Endothelial cell of umbilical vein (primary cell): ENCODE data around the gene DCUN1D4. TPM values are rescaled to one million over a fixed set of nuclear protein-coding genes. Genes with fewer than 3 reads are reported as not detected.
A peak's percentile ranks its signal among the peaks of the same experiment; 100 is the strongest.

Experiments used
- BruUV-seq: library from RNA; stranded (reverse); fragments of 400-500 nt; replicated peaks from 2 replicates; lab custom pipeline; 2021; lab: Mats Ljungman, UMichigan
- CTCF ChIA-PET: fragments of 300-600, 350-600 bp; sonication (Branson Sonifier 250); formaldehyde crosslinking; loops from one replicate; lab custom pipeline; 2021; ENCODE audit warnings: antibody characterized with exemption, inconsistent platforms; lab: Charles Lee
- POLR2A ChIA-PET: fragments of 300-600, 350-600 bp; sonication (Branson Sonifier 250); formaldehyde crosslinking; loops from one replicate; lab custom pipeline; 2021; ENCODE audit warnings: antibody characterized with exemption, inconsistent platforms; lab: Charles Lee
- DNase-seq: peaks from one replicate; pipeline ENCODE4 v3.0.0-alpha.2; 2011; ENCODE audit warnings: low read depth, low spot score
- FAIRE-seq: peaks from 2 replicates; lab custom pipeline; 2011; peaks lifted over from hg19 to GRCh38; lab: Jason Lieb, UNC
- H2AFZ ChIP-seq: 2 replicates; pipeline ENCODE4 v1.6.0; 2012; ENCODE audit warnings: low read depth, low read length, control low read depth, inconsistent platforms
- H3K27ac ChIP-seq: 2 replicates; pipeline ENCODE4 v1.5.1; 2011; ENCODE audit warnings: low read depth, mild to moderate bottlenecking, control low read depth, low read length, moderate library complexity; ENCODE audit not compliant: insufficient read depth
- H3K27me3 ChIP-seq, 2 experiments: 2 replicates each; pipeline versions ENCODE4 v1.6.0 to v1.6.1; 2011; ENCODE audit warnings: low read length in 2 of 2, mixed read lengths in 1 of 2; ENCODE audit not compliant: control insufficient read depth in 2 of 2, insufficient read depth in 2 of 2
- H3K36me3 ChIP-seq, 2 experiments: 2 replicates in 1 of 2; 3 replicates in 1 of 2; pipeline ENCODE4 v1.5.1; 2011; ENCODE audit warnings: low read length in 2 of 2, mild to moderate bottlenecking in 1 of 2, moderate library complexity in 1 of 2; ENCODE audit not compliant: control insufficient read depth in 2 of 2, insufficient read depth in 2 of 2; ENCODE audit errors: extremely low read depth in 1 of 2
- H3K4me1 ChIP-seq: 3 replicates; pipeline ENCODE4 v1.5.1; 2011; ENCODE audit warnings: mild to moderate bottlenecking, low read length; ENCODE audit not compliant: control insufficient read depth, insufficient read depth; ENCODE audit errors: extremely low read depth
- H3K4me2 ChIP-seq: 2 replicates; pipeline ENCODE4 v1.6.1; 2011; ENCODE audit warnings: low read length, control low read depth, mixed read lengths; ENCODE audit not compliant: insufficient read depth
- H3K4me3 ChIP-seq, 3 experiments: fragments of 200-600 bp in 1 of 3; sonication (generic), shearing (Covaris generic) in 1 of 3; replicated peaks in 1 of 3; 2 replicates each; pipeline ENCODE4 v1.5.1; 2011 to 2016; ENCODE audit warnings: control low read depth in 3 of 3, low read length in 3 of 3, mild to moderate bottlenecking in 2 of 3, inconsistent platforms in 1 of 3, low read depth in 1 of 3, moderate library complexity in 1 of 3; ENCODE audit not compliant: insufficient read depth in 1 of 3
- H3K79me2 ChIP-seq: 2 replicates; pipeline ENCODE4 v1.6.0; 2012; ENCODE audit warnings: low read length, inconsistent platforms; ENCODE audit not compliant: control insufficient read depth, insufficient read depth
- H3K9ac ChIP-seq: replicated peaks from 2 replicates; pipeline ENCODE3; 2011; ENCODE audit warnings: low read length, control low read depth; ENCODE audit not compliant: insufficient read depth; ENCODE audit errors: extremely low read depth
- H3K9me1 ChIP-seq: replicated peaks from 3 replicates; pipeline ENCODE4 v1.6.0; 2011; ENCODE audit warnings: mild to moderate bottlenecking, low read length; ENCODE audit not compliant: control insufficient read depth, insufficient read depth; ENCODE audit errors: extremely low read depth
- H3K9me3 ChIP-seq: replicated peaks from 2 replicates; pipeline ENCODE4 v1.5.1; 2012; ENCODE audit warnings: low read length, inconsistent platforms; ENCODE audit not compliant: control insufficient read depth, insufficient read depth
- H4K20me1 ChIP-seq: replicated peaks from 2 replicates; pipeline ENCODE3; 2011; ENCODE audit warnings: mild to moderate bottlenecking, low read length; ENCODE audit not compliant: control insufficient read depth, insufficient read depth; ENCODE audit errors: extremely low read depth
- EZH2 ChIP-seq: IDR thresholded peaks from 2 replicates; pipeline ENCODE4 v1.6.1; 2012; ENCODE audit warnings: borderline replicate concordance, low read depth, mild to moderate bottlenecking, moderate library complexity, low read length, inconsistent platforms; ENCODE audit not compliant: severe bottlenecking
- FOS ChIP-seq: IDR thresholded peaks from 2 replicates; pipeline ENCODE4 v1.6.1; 2011; ENCODE audit warnings: mild to moderate bottlenecking, low read length, moderate library complexity, borderline replicate concordance; ENCODE audit not compliant: insufficient read depth
- GATA2 ChIP-seq: IDR thresholded peaks from 2 replicates; pipeline ENCODE4 v1.7.0; 2011; ENCODE audit warnings: low read depth, mild to moderate bottlenecking, moderate library complexity, mixed read lengths, low read length; ENCODE audit not compliant: insufficient read length, insufficient read depth
- JUN ChIP-seq: IDR thresholded peaks from 2 replicates; pipeline ENCODE4 v1.6.1; 2011; ENCODE audit warnings: borderline replicate concordance, low read depth; ENCODE audit not compliant: insufficient read length, insufficient read depth
- MYC ChIP-seq: IDR thresholded peaks from one replicate; pipeline ENCODE4 v1.6.1; 2011; ENCODE audit warnings: mild to moderate bottlenecking, low read depth, low read length
- POLR2A ChIP-seq: IDR thresholded peaks from 2 replicates; pipeline ENCODE4 v1.6.1; 2012; ENCODE audit warnings: low read depth, mild to moderate bottlenecking, control low read depth, low read length
- POLR2AphosphoS5 ChIP-seq: IDR thresholded peaks from 2 replicates; pipeline ENCODE4 v1.6.1; 2012; ENCODE audit warnings: low read depth, mild to moderate bottlenecking, control low read depth, low read length, moderate library complexity; ENCODE audit not compliant: insufficient read depth
- dilution Hi-C: fragments of 300-500 bp; cut with MboI; formaldehyde crosslinking; loops from one replicate; pipeline ENCODE4 v1.15.0; 2019; ENCODE audit warnings: low sequenced_read_pairs; ENCODE audit not compliant: extremely low pct_ligation_motif_present
- intact Hi-C: fragments of 100-400 bp; cut with micrococcal nuclease; formaldehyde crosslinking; loops from one replicate; pipeline ENCODE4 v1.10.0; 2022
- polyA plus RNA-seq, 4 experiments: library from polyadenylated mRNA; depleted of rRNA in 3 of 4; stranded (reverse) in 3 of 4; unstranded in 1 of 4; fragments of >200 nt; gene quantifications; 2 replicates each; pipeline versions ENCODE4 v1.2.1 to v1.2.3, GENCODE V29; 2011 to 2012; ENCODE audit warnings: missing spikeins in 1 of 4
- total RNA-seq: library from RNA; stranded (reverse); gene quantifications from 2 replicates; pipeline ENCODE4 v1.2.3, GENCODE V29; 2021
- TF ChIP-seq, protein P1 (sequence below): IDR thresholded peaks from 2 replicates; pipeline ENCODE4 v1.6.1; 2011; ENCODE audit not compliant: insufficient read depth, insufficient read length
- TF ChIP-seq, protein P2 (sequence below), 2 donors: IDR thresholded peaks; 1 replicate in 1 of 2; 2 replicates in 1 of 2; pipeline ENCODE4 v1.5.1; 2011; ENCODE audit warnings: low read length in 2 of 2, mild to moderate bottlenecking in 2 of 2, moderate library complexity in 2 of 2, control low read depth in 1 of 2, inconsistent platforms in 1 of 2, low read depth in 1 of 2; ENCODE audit not compliant: insufficient read depth in 1 of 2; ENCODE audit errors: extremely low read depth in 1 of 2

DCUN1D4 gene
- total and polyA plus RNA-seq, 2 donors (not counting 3 experiments of a cell fraction or from before 2014, with no cell fraction given), result 24.8 to 50.6 TPM

DNA sequence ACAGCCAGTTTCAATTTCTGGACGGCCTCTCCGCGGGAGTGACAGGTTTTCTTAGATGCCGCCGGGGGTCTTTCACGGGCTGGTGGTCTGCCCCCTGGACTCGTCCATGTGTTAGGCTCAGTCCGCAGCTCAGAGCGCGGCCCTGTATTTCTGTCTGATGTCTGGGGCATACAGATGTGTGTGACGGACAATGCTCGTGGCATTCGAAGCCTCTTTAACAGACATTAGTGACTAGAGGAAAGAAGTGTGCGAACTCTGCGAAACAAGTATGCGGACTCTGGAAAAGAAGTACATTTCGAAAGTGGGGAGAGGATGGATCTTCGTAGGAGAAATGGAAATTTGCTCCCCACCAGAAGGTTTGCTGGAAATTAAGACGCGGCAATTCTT, 793 bp upstream of the DCUN1D4 start:
- no peak overlapping the region for H3K27ac ChIP-seq
- H3K79me2 ChIP-seq, result peaks cover 27% of the 10 kb centered on the region
- H3K4me3 ChIP-seq, result peak overlapping the region; percentile 39 to 66 (median 61)
- TF ChIP-seq MYC (no peak), POLR2A (no peak), FOS (no peak)
- TF ChIP-seq, protein P1, sequence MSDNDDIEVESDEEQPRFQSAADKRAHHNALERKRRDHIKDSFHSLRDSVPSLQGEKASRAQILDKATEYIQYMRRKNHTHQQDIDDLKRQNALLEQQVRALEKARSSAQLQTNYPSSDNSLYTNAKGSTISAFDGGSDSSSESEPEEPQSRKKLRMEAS, result no peak
- H4K20me1 ChIP-seq, result no peaks in the 10 kb centered on the region
- peak overlapping the region; percentile 86 for H3K4me2 ChIP-seq
- H3K9ac ChIP-seq, result peak overlapping the region; percentile 31
- intact Hi-C loops (loop anchor here (2.0 kb wide), 1 partner anchor 185 kb away; no protein-coding TSS in a partner anchor), dilution Hi-C loops (no loop called here)
- DNase-seq (no peak), FAIRE-seq (no peak)
- H3K27me3 ChIP-seq, result no peaks in the 10 kb centered on the region
- H3K9me3 ChIP-seq, result no peaks in the 10 kb centered on the region
- H3K9me1 ChIP-seq, result no peaks in the 10 kb centered on the region
- no peaks in the 10 kb centered on the region for H3K36me3 ChIP-seq
- H2AFZ ChIP-seq, result peak overlapping the region; percentile 75
- CTCF ChIA-PET, result interaction anchor here (0.9 to 2.0 kb wide), 9 partner anchors 8 to 196 kb away, joined by 3 to 13 read pairs (median 3); partner anchors contain the start of gene SGCB
- BruUV-seq, result TSS peak; percentile 52
- peaks cover 9% of the 10 kb centered on the region for H3K4me1 ChIP-seq
- POLR2A ChIA-PET, result interaction anchor here (0.6 to 1.2 kb wide), 3 partner anchors 62 to 817 kb away, joined by 3 read pairs; partner anchors contain the start of gene USP46

DNA sequence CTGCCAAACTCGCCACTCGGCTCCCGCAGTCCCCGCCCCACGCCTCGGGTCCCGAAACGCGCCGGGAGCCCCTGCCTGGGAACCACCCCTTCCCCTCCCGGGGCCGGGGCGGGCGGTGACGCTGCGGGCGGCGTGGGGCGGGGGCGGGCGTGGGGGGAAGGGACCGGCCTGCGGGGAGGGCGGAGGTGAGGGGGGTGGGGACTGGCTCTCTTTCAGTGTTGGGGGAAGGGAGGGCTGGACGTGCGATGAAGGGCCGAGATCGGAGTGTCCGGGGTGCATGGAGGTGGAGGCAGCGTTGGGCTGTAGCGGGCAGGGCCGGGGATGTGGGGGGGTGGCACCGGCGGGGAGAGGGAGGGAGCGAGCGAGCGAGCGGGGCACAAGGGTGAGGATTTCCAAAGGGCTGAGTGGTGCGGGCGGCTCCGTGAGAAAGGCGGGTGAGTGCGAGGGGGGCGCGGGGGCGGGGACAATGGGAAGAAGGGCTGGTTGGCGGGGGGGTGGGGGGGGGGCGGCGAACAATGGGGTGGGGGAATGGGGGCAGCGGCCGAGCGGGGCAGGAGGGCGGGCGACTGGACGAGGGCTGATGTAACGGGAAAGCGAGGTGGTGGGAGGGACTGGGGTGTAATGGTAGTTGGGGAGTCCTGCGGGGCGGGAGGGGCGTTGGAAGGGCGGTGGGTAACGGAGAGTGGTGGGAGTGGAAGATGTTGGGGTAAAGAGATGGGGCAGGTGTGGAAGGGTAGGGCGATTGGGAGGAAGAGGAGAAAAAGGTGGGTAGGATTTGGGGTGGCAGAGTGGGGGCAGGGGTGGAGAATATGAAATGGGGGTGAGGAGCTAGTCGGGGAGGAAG, 578 bp downstream of the DCUN1D4 start:
- BruUV-seq, result no TSS peak
- Histone ChIP-seq H3K27me3 (no peaks in the 10 kb centered on the region), H3K9ac (peak overlapping the region; percentile 52), H3K4me2 (peak overlapping the region; percentile 57), H3K4me3 (peak overlapping the region; percentile 61 to 91 (median 84)), H3K79me2 (peaks cover 37% of the 10 kb centered on the region), H3K36me3 (no peaks in the 10 kb centered on the region), H2AFZ (peak overlapping the region; percentile 71), H4K20me1 (no peaks in the 10 kb centered on the region), H3K9me1 (no peaks in the 10 kb centered on the region), H3K9me3 (no peaks in the 10 kb centered on the region), H3K27ac (peak overlapping the region; percentile 22), H3K4me1 (peaks cover 9% of the 10 kb centered on the region)
- TF ChIP-seq MYC (no peak), JUN (no peak), POLR2A (no peak), GATA2 (no peak), FOS (no peak), EZH2 (no peak), POLR2AphosphoS5 (no peak)
- TF ChIP-seq, protein P1, result no peak
- TF ChIP-seq, protein P2, sequence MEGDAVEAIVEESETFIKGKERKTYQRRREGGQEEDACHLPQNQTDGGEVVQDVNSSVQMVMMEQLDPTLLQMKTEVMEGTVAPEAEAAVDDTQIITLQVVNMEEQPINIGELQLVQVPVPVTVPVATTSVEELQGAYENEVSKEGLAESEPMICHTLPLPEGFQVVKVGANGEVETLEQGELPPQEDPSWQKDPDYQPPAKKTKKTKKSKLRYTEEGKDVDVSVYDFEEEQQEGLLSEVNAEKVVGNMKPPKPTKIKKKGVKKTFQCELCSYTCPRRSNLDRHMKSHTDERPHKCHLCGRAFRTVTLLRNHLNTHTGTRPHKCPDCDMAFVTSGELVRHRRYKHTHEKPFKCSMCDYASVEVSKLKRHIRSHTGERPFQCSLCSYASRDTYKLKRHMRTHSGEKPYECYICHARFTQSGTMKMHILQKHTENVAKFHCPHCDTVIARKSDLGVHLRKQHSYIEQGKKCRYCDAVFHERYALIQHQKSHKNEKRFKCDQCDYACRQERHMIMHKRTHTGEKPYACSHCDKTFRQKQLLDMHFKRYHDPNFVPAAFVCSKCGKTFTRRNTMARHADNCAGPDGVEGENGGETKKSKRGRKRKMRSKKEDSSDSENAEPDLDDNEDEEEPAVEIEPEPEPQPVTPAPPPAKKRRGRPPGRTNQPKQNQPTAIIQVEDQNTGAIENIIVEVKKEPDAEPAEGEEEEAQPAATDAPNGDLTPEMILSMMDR (IDR thresholded peaks at IDR 0.05; ENCODE audit: extremely low read depth in 1 of 2, insufficient read depth in 1 of 2, low read depth in 1 of 2, low read length in 2 of 2), result no peak
- intact Hi-C loops, result loop anchor here (2.0 kb wide), 2 partner anchors 63 to 183 kb away; no protein-coding TSS in a partner anchor
- POLR2A ChIA-PET, result interaction anchor here (1.1 to 1.2 kb wide), 2 partner anchors 63 to 194 kb away, joined by 3 read pairs; no protein-coding TSS in a partner anchor
- DNase-seq (peak; percentile 54), FAIRE-seq (no peak)
- CTCF ChIA-PET, result interaction anchor here (1.0 to 2.0 kb wide), 5 partner anchors 12 to 194 kb away, joined by 3 to 13 read pairs (median 4); partner anchors contain the start of gene SGCB
- dilution Hi-C loops, result no loop called here
